UCSD-AML1 (cell line): ENCODE data around the gene GPR107.

Source experiments
- DNase-seq: peaks from one replicate; lab custom pipeline; 2025; ENCODE audit not compliant: unreplicated experiment; lab: John Stamatoyannopoulos, UW

The GPR107 gene

DNA sequence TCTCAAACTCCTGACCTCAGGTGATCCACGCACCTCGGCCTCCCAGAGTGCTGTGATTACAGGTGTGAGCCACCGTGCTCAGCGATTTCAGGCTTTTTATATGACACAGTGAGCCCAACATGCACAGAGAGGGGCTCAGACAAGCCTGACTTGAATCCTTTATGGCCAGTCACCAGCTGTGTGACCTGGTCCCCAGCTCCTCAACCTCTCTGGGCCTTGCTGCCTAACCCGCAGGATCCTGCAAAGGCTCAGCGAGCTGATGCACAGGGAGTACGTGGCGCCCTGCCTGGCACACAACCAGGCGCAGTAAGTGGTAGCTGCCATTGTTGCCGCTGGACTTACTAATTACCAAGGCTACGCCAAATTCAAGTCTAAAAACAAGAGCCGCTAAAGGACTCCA, 101.9 kb downstream of the GPR107 start:
- no peak for DNase-seq

GRCh38 chr9:130156672-130157071, 103.0 kb downstream of the GPR107 start:
- DNase-seq: no peak

DNA sequence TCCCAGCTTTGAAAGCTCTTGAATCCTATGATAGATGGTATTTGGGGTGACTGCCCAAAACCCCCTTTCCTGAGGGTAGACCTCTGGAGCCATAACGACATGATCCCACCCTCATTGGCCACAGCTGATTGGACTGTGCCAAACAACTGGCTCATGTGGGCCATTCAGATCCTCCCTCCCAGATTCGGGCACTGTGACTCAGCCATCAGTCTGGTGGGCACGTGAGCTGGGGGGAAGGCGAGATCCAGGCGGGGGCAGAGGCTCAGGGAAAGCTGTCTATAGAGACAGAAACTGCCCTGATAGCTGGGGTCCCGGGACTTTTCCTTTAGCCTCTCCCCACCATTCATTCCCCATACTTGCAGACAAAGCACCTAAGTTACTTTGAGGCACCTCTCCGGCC, 103.4 kb downstream of the GPR107 start:
- no peak for DNase-seq

DNA sequence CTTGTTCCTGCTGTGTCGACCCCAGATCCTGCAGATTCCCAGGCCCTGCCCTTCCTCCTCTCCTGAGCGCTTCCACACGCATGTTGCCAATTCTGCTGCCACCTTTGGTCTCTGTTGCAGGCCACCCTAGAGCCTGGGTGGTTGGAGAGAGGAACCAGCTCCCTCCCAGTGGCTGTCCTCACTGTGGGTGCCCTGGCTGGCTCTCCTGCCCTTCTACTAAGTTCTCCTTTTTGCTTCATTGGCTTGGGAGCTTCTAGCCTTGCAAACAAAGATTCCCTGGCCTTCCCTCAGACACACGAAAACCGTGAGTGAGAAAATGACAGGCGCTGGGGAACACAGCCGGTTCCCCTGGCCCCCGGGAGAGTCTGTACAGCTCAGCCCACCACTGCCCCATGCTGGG, 104.3 kb downstream of the GPR107 start:
- DNase-seq: no peak

DNA sequence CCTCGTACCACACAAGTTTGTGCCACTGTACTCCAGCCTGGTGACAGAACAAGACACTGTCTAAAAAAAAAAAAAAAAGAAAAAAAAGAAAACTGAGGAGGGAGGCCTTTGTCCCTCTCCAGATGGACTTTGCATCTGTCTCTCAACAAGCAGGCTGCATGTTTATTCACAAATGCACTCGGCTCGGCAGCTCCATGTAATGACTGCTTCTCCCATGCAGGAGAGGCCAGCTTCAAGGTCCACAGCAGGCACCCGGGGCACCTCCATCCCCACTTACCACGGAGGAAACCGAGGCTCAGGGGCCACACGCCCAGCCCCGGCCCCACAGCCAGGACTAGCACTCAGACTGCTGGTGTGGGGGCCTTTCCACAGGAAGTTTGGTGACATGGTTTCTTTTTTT, 105.4 kb downstream of the GPR107 start:
- no peak for DNase-seq

DNA sequence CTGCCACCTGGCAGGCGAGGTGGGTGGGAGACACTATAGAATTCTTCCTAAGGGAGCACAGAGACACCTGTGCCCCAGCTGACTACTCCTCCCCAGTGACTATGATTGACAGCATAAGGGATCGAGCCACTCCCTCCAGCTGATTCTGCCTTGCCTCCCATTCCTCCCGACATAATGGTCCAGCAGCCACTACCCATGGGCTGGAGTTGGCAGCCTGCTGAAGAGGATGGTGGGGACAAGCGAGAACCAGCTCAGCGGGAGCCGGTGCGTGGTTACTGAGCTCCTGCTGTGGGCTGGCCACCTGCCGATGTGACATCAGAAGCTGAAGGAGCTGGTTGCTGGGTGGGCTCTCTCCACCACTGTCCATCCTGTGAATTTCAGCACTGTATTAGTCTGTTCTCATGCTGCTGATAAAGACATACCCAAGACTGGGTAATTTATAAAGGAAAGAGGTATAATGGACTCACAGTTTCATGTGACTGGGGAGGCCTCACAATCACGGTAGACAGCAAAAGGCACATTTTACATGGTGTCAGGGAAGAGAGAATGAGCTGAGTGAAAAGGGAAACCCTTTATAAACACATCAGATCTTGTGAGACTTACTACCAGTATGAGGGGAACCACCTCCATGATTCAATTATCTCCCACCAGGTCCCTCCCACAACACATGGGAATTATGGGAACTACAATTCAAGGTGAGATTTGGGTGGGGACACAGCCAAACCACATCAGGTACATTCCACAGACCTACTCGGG, 106.4 kb downstream of the GPR107 start:
- no peak for DNase-seq

GRCh38 chr9:130160862-130161470, 107.3 kb downstream of the GPR107 start:
- DNase-seq: no peak

DNA sequence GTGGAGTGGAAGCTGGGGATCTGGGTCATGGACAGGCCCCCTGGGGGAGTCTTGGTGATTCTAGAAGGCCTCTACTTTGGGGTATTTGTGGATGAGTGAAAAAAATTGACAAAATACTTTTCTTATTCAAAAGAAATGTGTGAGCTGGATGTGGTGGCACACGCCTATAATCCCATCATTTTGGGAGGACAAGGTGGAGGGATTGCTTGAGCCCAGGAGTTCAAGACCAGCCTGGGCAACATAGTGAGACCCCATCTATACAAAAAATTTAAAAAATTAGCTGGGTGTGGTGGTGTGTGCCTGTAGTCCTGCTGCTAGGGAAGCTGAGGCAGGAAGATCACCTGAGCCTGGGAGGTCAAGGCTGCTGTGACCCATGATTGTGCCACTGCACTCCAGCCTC, 111.9 kb downstream of the GPR107 start:
- no peak for DNase-seq

DNA sequence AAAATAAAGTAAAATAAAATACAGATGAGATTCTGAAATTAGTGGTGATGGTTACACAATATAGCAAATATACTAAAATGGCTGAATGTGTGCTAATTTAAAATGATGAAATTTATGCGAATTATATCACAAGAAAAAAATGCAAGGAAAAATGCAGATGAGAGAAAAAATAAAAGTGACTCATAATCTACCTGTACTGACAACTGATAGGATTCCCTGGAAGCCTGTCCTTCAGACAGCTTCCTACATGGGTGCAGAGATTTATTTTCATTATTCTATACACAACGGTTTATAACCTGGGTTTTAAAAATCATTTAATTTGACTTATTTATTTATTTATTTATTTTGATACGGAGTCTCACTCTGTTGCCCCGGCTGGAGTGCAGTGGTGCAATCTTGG, 112.7 kb downstream of the GPR107 start:
- no peak for DNase-seq

- no peak for DNase-seq
Observed at GRCh38 chr9:130167927-130168326, 114.2 kb downstream of the GPR107 start.

DNA sequence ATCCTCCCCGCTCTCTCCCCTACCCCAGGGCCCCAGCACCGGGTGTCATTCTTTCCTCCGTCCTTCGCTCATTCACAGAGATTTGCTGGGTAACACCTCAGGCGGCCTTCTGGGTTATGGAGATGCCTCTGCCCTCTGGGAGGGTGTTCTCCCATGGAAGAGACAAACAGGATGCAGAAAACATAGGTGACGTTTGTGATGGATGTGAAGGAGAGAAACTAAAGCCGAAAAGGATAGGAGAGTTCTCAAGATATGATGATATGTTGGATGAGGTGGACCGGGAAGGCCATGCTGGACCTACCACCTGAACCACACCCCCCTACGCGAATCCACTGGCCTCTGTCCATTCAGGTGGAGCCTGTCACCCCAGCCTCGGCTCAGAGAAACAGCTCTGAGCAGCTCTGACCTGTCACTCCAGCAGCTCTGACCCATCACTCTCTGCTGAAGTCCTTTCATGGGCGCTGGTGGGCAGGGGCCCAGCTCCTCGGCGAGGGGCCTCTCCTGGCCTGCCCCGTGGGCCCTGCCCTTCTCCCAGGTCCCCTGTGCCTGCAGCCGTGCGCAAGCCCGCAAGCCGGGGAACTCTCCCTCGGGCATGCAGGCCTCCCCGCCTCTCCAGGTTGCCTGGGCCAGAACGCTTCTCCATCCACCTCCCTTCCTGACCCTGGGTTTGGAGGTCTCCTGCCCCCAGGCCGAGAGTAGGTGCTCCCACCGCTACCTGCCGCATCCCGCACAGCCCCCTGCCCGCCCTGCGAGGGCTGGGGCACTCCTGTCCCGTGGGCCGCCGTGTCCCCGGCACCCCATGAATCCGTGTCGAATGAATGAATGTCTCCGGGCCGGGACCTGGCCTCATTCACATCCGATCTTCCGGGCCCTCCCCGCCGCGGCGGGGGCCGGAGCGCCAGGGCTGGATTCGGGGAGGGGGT, 117.8 kb downstream of the GPR107 start:
- no peak for DNase-seq

DNA sequence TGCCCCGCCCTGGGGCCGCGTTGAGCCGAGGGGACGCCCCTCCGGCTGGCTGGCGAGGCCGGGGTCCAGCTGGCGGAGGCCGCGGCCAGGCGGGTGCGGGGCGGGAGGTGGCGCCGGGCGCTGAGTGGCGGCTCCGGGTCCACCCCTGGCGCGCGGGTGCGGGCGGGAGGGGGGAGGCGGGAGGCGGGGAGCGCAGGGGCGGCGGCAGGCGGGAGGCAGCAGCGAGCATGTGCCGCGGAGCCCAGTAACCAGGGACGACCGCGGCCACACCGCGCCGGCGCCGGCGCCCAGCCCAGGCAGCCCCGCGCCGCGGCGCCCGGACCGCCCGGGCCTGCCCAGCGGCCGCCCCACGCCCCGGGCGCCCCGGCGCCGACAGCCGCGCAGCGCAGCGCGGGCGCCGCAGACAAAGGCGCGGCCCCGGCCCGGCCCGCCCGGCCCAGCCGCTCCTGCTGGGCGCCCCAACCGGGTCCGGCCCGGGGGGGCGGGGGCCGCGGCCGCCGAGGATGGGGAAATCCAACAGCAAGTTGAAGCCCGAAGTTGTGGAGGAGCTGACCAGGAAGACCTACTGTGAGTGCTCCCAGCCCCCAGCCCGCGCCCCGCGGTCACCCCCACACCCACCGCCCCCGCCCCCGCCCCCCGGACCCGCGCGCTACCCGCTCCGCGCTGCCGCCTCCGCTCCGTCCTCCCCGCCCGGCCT, 118.6 kb downstream of the GPR107 start, which contains the start of gene NCS1:
Gene NCS1 (plus strand): TSS at position 244 of the 697 bp plus-strand sequence. CDS start 260 bp downstream, at position 504.
- DNase-seq: no peak

DNA sequence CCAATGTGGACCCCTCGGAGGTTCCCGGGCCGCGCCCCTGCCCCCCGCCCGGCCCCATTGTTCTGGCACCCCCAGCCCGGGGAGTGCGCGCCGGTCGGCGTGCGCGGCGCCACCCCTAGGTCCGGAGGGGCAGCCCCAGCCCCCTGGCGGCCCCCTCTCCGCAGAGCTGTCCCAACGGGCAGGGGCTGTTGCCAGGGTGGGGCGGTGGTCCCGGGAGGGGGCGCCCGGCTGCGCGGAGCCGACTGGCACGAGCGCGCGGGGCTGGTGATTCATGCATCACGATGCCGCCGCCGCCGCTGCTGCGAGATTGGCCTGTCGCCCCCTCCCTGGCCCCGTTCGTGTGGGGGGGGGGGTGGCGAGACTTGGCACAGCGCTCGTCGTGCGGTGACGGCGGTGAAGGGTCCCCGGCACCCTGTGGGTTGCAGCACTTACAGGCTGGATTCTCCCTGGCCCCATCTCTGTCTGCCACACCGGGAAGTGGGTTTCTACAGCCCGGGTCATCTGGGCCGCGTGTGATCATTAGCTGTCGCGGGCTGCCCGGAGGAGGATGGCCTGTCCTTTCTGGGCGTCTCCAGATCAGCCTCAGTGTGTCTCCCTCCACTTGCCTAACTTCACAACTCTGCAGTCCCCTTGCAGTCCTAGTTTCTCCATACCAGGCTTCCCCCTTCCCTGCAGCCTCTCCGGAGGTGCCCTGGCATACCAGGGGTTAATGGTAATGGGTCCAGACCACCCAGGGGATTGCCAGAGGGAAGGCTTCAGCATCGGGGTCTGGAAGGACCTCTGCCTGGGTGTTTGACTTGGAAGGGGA, 119.4 kb downstream of the GPR107 start:
- DNase-seq: no peak

DNA sequence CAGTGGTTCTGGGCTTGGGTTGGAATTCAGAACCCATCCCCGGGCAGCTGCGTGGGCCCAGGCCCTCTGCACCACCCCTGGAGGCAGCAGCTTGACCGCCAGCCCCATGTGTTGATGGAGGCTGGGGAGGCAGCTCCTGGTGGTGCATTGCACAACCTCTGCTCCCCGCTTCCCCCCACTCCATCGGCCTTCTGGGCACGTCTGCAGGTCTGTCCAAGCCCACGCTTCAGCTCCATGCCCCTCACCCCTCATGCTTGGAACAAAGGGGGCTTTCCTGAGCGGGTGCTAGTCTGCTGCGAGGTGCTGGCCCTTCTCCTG, 119.9 kb downstream of the GPR107 start:
- no peak for DNase-seq

DNA sequence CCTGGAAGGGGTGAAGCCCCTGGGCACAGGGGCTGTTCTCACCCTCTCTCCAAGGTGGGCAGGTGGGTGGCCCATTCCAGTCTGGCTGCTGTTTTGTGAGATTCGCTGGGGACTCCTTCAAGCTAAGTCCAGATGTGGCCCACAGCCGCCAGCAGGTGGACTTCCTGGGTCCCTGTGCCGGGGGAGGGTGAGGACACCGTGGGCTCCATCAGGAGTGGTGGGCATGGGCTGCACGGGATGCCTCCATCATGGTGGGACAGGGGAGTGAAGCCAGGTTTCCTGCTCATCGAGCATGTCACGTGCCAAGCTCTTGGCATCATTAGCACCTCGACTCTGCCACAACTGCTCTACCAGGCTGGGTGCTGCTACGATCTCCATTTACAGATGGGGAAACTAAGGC, 120.3 kb downstream of the GPR107 start:
- no peak for DNase-seq

- no peak for DNase-seq
Observed at GRCh38 chr9:130174920-130175321, 121.2 kb downstream of the GPR107 start.

DNA sequence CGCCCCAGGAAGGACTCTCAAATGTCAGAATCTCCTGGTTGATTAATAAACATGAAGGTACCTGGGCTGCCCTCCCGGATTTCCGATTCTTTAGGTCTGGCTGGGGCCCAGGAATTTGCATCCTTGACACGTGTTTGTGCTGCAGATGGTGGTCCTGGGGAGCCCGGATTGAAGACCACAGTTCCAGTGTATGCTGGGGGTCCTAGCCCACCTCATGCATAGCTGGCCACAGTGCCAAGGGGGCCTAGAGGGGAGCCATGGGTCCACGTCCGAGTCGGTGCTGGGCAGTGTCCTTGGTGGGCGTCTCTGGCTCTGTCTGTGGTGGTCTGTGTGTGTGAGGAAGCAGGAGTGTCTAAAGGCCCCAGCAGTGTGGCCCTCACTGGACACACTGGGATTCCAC, 121.6 kb downstream of the GPR107 start:
- DNase-seq: no peak

GRCh38 chr9:130176760-130177159, 123.1 kb downstream of the GPR107 start:
- no peak for DNase-seq

- DNase-seq: no peak
Observed at GRCh38 chr9:130177898-130178805, 124.4 kb downstream of the GPR107 start.
